HG03139 (cell line): ENCODE measurements around the gene NGEF.

Experiments used
- ATAC-seq: cut with Tn5 transposase; IDR thresholded peaks from one replicate; pipeline ENCODE4 v1.9.1; 2021; ENCODE audit not compliant: unreplicated experiment

The NGEF gene

DNA sequence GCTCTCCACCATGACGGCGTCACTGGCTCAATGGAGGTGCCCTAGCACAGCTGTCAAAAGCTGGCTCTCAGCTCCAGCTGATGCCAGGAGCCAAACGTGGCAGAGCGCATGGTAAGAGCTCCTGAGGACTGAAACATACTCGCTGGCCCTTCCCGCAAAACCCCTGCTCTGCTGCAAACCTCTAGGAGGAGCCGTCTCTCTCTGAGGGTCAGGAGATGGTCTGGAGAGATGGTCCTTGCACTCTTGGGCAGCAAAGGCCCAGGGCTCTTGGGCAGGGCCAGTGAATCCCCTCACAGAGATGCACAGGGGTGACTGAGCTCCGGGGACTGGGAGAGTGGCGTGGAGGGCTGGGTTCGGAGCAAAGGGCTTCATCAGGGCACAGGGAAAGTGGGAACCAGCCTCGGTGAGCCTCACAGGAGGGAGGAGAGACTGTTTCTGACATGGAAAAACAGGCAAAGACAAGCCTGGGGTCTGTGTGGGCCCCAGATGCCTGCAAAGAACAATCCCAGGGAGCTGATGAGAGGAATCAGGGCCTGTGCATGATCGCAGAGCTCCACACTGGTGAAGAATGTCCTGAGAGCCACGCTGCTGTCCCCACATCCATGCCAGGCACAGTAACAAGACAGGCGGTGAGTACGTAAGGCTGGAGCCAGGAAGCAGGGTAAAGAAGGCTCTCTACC is 125.7 kb downstream of the NGEF start:
- ATAC-seq = no peak

DNA sequence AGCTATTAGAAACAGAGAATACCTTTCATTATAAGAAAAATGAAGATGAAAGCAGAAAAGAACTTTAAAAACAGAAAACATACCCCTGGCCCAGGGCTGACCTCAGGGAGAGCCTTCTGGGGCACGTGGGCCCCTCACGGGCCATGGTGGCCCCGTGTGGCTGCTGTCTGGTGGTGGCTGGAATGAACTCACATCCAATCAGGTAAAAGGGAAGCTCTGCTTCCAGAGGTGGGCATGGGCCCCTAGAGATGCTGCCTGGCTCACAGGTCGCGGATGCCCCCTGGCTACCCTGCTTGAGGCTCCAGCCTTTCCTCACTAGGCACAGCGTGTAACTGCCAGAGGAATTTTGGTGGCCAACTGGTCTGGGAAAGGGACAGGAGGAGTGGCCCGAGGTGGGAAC is 126.4 kb downstream of the NGEF start:
- no peak for ATAC-seq

DNA sequence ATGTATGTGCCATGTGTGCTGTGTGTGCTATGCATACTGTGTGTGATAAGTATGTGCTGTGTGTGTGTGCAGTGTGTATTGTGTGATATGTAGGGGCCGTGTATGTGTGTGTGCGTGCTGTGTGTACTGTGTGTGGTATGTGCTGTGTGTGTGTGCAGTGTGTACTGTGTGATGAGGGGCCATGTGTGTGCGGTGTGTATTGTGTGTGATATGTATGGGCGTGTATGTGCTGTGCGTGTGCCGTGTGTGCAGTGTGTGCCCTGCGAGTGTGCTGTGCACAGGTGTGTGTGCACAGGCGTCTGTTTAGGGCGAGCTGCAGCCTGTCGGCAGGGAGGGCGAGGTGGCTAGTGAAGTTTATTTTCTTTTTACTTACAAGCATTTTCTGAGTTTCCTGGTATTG is 126.9 kb downstream of the NGEF start:
- no peak for ATAC-seq

DNA sequence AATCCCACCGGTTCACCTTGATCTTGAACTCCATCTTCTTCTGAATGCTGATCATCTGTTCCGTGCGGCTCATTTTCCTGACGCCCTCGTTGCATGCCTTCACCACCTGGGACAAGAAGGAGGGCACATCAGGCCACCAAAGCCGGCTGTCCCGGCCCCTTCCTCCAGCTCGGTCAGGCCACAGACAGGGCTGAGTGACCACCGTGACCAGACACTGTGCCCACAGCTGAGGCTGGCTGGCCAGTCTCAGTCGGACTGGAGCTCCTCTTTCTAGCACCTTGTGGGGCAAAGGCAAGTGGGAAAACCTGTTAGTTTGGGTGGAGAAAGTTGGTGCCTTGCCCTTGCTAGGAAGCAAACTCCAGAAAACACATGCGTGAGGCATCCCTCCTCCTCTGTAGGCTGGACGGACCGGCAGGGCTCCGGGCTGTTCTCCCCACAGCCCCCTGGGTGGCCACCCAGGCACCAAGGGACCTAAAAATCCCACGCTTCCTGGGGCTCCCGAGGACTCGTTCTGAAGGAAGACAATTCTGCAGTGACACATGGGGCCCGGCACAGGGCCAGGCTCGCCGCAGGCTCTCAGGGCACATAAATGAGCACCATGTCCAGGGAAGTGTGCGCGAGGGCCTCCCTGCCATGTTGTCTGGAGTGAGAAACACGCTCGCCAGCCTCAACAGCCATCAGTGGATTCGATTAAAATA is 127.6 kb downstream of the NGEF start:
- no peak for ATAC-seq

DNA sequence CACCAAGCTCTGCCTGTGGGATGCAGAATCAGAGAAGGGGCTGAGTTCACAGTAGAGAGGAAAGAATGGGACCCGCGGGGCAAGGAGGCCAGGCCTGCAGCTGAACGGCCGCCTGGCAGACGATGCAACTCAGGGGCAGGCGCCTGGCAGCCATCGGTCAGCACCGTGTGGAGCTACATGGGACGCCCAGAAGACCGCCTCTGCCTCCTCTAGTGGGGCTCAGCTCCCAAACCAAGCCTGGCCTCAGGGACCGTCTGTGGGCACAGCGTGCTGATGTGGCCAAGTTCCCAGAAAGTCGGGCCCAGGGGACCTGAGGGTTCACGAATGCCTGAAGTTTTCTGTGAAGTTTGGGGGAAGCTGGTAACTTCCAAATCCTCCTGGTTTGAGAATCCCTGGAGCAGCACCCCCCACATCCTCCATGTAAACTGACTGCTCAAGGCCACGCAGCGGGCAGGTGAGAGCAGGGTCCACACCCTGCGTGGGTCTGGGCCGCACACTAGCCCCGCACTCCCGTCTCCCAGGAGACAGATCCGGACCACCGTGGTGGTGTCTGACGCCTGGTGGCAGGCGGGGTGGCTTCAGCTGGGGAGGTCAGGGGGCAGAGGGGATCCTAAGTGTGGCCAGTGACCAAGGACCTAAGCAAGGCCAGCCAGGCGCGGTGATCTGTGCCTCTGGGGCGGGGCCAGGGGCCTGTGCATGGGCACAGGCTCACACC is 128.3 kb downstream of the NGEF start:
- ATAC-seq = no peak

DNA sequence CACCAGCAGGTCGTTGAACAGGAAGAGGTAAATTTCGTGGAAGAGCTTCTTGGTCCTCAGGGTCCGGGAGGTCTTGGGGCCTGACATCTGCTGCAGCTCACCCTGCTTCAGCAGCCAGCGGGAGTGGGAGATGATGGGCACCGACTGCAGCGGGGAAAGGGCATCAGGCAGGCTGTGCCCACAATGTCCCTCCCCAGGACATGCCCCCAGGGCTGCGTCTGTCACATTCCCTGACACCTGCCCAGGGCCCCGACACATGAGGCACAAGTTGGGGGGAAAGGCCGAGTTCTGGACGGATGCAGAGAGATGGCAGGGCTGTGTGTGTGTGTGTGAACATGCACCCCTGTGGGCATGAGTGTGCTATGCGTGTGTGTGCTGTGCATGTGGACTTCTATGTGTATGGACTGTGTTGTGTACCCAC is 129.0 kb downstream of the NGEF start:
- ATAC-seq = no peak

DNA sequence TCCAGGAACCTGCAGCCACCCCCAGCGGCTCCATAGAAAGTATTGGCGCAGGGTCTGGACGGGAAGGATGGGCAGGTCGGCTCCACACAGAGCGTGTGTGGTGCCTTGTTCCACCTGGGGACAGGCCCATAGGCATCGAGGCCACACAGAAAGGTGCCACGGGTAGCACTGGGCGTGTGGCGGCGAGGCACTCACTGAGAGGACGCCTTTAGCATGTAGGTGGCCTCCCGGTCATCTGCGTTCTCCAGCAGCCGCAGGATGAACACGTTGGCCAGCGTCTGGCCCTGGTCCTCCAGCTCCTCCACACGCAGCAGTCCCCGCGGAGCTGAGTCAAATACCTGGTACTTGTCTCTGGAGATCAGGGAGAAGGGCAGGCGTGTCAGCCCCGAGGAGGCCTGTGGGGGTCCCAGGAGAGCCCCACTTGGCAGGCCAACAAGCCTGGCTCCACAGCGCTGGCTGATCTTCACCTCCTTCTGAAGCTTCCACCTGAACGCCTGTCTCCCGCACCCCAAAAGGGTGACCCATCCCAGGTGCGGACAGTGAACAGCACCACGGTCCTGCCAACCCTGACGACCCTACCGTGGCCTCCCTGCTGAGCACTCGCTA is 129.8 kb downstream of the NGEF start:
- ATAC-seq = no peak

DNA sequence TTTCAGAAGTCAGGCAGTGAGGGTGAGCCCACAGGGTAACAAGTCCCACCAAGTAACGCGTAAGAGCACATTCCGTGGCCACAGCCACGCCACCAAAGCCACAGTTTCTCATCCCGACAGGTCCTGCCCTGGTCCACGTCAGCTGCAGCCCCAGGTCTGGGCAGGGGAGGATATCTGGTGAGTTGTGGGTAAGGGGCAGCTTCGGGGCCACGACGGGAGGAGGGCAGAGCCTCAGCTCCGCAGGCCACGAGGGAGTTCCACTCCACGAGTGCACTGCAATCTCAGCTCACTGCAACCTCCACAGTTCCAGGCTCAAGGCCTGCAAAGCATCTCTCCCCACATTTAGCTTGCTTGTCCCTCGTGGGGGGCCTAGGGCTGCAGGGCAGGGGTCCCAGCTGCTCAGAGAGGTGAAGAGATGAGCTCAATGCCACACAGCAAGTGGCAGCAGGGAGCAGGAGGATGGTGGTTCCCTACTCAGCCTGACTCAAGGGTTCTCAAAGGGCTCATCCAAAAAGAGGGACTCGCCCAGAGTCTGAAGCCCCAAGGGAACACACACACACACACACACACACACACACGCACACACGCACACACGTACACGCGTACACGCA is 130.4 kb downstream of the NGEF start:
- no peak for ATAC-seq

DNA sequence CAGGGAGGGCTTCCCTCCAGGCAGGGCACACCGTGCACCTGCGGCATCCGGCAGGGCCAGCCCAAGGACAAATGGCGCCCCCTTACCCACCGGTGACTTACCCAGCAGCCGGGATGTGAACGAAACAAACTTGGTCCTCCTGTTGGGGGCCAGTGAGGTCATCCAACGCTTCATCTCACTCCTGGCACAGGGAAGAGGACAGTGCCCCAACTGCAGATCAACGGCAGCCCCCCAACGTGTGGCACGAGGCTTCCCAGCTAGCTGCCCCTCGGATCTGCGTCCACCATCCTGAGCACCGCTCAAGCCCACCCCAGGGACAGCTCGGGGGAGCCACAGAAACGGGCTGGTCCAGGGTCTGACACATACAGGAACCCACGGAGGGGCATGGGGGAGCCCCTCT is 131.0 kb downstream of the NGEF start:
- ATAC-seq = no peak

DNA sequence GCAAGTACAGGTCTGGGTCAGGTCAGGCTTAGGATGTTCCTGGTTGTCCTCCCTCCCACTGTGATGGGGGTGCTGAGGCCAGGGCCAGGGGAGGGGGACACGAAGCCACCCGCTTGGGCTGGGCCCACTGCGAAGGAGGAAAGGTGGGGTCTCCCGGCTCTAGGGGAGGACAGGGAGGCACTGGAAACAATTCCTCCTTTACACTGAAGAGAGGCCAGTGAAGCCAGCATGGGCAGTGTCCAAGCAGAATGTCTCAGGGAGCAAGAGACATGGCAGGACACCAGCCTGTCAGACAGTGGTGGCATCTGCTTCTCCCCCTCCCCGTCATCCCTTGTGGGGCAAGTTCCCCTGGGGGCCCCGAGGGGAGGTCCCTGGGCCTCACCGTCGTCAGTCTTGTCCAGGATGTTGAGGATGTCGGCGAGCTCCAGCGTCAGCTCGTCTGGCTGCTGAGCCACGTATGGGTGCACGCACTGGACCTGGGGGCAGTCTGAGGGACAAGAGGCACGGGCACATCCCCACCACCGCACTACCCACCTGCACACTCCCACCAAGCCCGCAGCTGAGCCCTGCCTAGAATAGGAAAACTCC is 132.2 kb downstream of the NGEF start:
- ATAC-seq = no peak

DNA sequence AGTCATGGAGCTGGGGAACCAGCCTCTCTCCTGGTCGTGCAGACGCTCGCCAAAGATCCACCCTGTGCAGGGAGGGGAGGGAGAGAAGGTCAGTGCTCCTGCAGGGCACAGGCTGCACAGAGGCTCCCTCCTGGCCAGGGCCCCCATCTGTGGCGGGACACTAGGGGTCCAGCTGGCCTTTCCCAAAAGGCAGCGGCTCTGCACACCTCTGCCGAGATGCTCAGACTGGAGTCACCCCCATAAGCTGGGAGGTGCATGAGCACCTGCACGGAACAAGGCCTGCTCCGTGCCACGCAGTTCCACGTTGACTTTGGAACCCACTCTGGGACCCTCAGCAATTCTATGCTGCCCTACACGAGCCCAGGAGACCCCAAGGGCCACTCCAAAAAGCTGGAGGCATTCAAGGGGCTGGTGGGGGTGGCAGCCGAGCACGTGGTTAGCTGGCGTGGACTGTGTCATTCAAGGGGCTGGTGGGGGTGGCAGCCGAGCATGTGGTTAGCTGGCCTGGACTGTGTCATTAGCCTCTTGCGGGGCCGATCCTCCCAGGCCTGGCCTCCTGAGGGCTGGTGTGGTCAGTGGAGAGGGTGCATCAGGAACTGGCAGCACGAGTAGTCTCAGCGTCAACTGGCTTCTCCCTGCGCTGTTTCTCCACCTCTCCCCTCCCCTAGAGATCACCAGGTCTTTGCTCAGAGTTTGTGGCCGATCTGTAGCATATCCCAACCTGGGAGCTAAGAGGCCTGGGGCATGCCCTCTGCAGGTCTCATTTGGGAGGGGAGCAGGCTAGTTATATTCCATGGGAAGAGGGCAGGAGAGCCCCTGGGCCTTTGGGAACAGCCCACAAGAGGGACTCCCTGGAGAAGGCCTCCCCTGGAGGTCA is 133.2 kb downstream of the NGEF start:
- no peak for ATAC-seq

DNA sequence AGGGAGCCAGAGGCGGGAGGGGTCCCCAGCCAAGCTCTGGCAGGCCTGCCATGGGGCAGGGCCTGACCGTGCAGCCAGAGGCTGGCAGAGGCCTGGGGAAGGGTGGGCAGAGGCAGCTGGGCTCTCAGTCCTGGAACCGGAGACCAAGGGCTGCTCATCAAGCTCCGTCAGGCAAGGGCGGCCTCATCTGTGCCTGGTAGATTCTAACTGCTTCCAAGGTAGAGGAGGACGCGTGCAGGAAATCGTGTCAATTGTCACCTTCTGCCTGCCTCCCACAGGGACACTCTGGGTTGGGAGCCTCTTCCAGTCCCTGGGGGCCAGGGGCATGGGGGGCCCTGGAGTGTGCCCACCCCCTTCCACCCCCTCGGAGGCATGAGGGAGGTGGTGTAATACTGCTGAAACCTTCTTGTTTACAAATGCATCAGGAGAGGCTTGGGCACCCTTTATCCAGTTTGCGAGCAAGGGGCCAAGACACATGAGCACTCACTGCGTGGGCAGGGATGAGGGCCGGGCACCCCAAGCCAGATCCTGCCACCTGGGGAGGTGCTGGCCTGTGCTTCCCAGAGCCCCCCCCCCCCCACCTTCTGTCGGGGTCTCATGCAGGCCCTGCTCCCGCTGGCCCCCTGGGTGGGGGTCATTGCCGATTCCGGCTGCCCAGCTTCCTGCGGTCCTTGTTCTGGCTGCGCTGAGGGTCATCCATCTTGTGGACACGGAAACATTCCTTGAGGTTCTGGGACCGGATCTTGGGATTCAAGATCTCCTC is 134.0 kb downstream of the NGEF start:
- no peak for ATAC-seq

DNA sequence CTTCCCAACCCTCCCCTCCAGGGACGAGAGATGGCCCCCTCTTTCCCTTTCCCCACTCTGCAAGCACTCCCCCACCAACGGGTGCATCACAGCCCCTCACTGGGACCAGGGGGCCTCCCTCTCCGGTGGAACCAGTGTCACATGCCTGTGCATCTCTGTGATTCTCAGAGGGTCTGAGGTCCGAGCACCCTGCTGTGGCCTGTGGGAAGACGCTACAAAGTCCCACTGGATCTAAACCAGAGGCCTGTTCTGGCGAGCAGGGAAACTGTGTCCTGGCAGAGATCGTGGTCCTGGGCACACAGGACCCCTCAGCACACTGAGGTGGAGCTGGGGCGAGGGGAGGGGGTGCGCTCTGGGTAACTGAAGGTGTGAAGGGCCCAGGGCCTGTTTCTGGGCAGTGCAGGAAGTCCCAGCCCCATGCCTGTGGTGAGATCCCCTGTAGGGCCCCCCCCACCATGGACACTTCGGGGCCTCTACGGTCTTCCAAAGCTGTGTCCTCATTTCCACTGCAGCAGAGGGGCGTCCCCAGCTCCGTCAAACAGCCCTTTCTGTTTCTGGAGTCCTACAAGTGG is 135.0 kb downstream of the NGEF start:
- ATAC-seq = no peak

DNA sequence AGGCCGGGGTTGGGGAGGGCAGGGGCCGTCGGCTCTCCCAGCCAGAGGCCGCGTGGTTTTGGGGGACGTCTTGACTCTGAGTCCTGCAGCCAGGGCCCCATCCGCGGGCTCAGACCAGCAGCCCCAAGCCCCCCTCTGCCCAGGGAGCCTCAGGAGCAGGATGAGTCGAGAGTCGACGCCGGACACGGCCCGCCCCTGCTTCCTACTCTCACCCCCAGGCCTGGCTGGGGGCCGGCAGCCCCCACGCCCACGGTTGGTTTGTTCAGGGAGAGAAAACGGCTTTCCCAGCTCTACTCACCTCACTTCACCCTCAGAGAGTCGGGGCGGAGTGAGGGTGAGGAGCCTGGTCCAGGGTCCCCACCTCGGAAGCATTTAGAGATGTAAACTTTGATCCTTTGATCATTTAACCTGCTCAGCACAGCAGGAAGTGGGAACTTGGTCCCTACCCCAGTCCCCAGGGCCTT is 136.0 kb downstream of the NGEF start:
- no peak for ATAC-seq

DNA sequence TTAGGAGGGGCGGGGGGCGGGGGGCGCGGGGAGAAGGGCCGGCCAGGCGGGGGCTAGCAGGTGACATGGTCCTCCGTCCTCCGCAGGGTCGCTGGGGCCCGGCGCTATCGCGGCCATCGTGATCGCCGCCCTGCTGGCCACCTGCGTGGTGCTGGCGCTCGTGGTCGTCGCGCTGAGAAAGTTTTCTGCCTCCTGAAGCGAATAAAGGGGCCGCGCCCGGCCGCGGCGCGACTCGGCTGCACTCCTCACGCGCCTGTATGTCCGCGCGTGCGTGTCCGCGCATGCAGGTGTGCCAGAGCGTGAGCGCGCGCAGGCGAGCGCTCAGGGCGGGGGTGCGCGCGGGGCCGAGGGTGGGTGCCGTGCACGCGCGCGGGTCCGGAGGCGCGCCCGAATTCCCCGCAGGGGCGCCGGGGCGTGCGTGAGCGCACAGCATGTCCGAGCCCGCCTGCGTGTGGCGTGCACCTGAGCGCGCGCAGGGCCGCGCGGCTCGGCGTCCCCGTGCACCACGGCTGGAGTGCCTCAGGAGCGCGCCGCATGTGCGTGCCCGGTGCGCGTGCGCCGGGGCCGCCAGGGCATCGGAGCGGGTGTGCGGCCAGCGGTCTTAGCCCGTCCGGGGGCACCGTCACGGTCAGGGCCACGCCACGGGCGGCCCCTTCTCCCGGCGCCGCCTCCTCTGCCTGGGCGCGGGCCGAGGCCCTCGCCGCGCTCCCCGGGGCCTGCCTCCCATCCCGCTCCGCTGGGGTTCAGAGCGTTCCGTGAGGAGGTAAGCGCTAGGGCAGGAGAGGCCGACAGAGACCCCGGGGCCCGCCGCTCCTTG is 136.7 kb downstream of the NGEF start:
- no peak for ATAC-seq

DNA sequence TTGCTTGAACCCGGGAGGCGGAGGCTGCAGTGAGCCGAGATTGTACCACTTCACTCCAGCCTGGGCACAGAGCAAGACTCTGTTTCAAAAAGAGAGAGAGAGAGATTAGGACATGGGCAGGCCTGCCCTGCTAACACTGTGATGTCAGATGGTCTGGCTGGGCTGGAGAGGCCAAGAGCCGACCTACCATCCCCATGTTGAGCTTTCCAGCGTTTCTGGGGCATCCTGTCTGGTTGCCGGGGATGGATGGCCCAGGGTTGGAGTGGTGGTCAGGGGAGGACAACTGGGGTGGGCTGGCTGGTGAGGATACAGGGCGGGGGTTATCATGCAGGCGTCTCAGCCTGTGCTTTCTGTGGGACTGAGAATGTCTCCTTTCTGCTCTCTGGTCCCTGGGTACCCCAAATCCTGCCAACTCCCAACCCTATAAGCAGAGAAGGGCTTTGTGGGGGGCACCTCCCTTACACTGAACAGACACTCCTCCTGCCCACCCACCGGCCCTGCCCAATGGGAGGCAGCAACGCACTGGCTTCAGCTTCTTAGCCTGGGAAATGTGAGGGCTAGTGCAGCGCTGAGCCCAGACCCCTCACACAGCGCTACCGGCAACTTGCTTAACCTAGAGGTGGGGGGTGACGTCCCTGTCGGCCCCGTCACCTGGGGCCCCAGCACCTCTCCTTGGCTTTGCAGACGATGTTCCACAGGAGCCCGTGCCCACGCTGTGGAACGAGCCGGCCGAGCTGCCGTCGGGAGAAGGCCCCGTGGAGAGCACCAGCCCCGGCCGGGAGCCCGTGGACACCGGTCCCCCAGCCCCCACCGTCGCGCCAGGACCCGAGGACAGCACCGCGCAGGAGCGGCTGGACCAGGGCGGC is 137.6 kb downstream of the NGEF start:
- no peak for ATAC-seq

DNA sequence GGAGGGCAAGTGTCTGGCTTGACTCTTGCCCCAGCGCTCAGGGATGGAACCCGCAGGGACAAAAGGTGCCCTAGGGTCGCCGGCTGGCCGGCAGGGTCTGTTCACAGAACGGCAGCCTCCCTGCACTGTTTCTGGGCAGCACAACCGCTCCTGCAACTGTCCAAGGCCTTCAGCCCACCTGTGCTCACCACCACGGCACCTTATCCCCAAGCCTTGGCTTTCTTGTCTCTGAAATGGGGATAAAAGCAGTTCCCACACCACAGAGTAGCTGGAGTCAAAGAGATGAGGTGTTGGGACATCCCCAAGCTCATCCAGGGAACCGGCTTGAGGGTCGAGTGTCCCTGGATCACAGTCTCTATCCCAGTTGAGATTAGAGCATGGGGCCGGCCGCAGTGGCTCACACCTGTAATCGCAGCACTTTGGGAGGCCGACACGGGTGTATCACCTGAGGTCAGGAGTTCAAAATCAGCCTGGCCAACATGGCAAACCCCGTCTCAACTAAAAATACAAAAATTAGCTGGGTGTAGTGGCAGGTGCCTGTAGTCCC is 138.3 kb downstream of the NGEF start:
- no peak for ATAC-seq
